RWPE2 (cell line): Measurements from ENCODE around the gene TAF10.

Source experiments
- ATAC-seq: fragments of 200-7000 bp; cut with Tn5 transposase; 3 replicates; pipeline ENCODE4 v1.9.1; 2021; ENCODE audit warnings: low read depth
- DNase-seq: peaks from one replicate; pipeline ENCODE4 v3.0.0-alpha.2; 2020; ENCODE audit warnings: low spot score
- H3K27ac ChIP-seq: fragments of 450-650 bp; 2 replicates; pipeline ENCODE4 v1.5.1; 2017; ENCODE audit warnings: mild to moderate bottlenecking; ENCODE audit not compliant: poor library complexity, severe bottlenecking
- H3K27me3 ChIP-seq: fragments of 250-450 bp; sonication (Bioruptor Pico); 2 replicates; pipeline ENCODE4 v1.5.1; 2021; ENCODE audit warnings: mild to moderate bottlenecking, moderate library complexity; ENCODE audit not compliant: insufficient read depth, poor library complexity, severe bottlenecking
- H3K36me3 ChIP-seq: fragments of 250-450 bp; sonication (Bioruptor Pico); 2 replicates; pipeline ENCODE4 v1.5.1; 2020; ENCODE audit warnings: low read depth, mild to moderate bottlenecking, moderate library complexity
- H3K4me1 ChIP-seq: fragments of 250-450 bp; sonication (Bioruptor Pico); 2 replicates; pipeline ENCODE4 v1.5.1; 2021; ENCODE audit warnings: mild to moderate bottlenecking, moderate library complexity; ENCODE audit not compliant: insufficient read depth, poor library complexity, severe bottlenecking
- H3K4me3 ChIP-seq: fragments of 250-450 bp; sonication (Bioruptor Pico); 2 replicates; pipeline ENCODE4 v1.5.1; 2021; ENCODE audit warnings: mild to moderate bottlenecking, moderate library complexity; ENCODE audit not compliant: severe bottlenecking
- H3K9me3 ChIP-seq: fragments of 250-450 bp; sonication (Bioruptor Pico); 2 replicates; pipeline ENCODE4 v1.5.1; 2021; ENCODE audit warnings: mild to moderate bottlenecking, moderate library complexity; ENCODE audit not compliant: severe bottlenecking
- CTCF ChIP-seq: fragments of 450-650 bp; IDR thresholded peaks from one replicate; pipeline ENCODE4 v1.5.1; 2017; ENCODE audit warnings: mild to moderate bottlenecking, moderate library complexity; ENCODE audit not compliant: poor library complexity, severe bottlenecking

The TAF10 gene

DNA sequence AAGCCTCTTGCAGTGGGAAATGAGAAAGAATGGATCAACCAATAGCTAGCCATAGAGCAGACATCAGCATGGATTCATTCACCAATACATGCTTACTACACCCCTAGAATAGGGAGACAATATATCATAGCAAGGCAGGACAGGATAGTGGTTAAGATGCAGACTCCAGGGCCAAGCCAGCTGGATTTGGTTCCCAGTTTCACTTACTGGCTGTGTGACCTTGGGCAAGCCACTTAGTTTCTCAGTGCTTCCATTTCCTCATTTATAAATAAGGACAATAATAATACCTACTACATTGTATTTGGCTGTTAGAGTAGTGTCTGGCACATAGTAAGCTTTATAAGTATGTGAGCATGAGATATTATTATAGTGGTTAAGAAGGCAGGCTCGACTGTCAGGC is 36.5 kb upstream of the TAF10 start:
- Histone ChIP-seq H3K9me3 (no peaks in the 10 kb centered on the region), H3K36me3 (no peaks in the 10 kb centered on the region), H3K4me1 (no peaks in the 10 kb centered on the region), H3K4me3 (no peak overlapping the region), H3K27me3 (peaks cover 5% of the 10 kb centered on the region), H3K27ac (no peak overlapping the region)
- DNase-seq: no peak
- TF ChIP-seq CTCF: no peak
- no peak for ATAC-seq

- H3K27ac ChIP-seq: no peak overlapping the region
- DNase-seq (no peak), ATAC-seq (no peak)
- no peak overlapping the region for H3K4me3 ChIP-seq
- H3K4me1 ChIP-seq: no peaks in the 10 kb centered on the region
- no peak for TF ChIP-seq CTCF
- H3K27me3 ChIP-seq: peaks cover 5% of the 10 kb centered on the region
- no peaks in the 10 kb centered on the region for H3K9me3 ChIP-seq
- H3K36me3 ChIP-seq: no peaks in the 10 kb centered on the region
These were observed 35.8 kb upstream of the TAF10 start for GRCh38 chr11:6647836-6648235.

DNA sequence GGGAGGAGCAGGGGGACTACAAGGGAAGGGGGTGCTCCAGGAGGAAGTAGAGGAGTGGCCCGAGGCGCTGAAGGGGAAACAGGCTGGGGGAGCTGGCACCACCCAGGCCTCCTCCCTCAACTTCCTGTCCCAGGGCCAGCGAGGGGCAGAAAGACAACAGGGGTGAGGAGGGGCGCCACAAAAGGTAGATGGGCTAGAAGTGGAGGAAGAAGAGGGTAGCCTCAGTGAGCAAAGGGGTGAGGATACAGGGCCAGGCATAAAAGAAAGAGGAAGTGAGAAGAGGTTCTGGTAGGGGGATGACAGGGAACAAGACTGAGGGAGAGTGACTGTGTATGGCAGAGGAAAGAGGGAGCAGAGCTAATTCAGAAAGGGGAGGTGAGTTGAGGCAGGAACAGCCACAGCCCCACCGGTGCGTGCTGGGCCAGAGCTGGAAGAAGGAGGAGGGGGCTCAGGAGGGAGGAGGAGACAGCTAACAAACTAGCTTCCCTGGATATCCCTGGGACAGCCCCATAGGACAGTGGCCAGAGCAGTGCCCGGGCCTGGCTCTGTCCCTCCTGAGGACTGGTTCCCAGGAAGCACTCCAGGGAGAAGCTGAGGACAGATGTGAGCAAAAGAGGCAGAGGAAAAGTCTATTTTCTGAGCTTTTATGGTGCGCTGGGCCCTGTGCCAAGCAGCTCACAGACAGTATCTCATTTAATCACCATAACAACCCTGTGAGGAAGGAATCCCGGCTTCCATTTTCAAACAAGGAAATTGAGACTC is 35.1 kb upstream of the TAF10 start:
- Histone ChIP-seq H3K9me3 (no peaks in the 10 kb centered on the region), H3K4me1 (no peaks in the 10 kb centered on the region), H3K36me3 (no peaks in the 10 kb centered on the region), H3K4me3 (no peak overlapping the region), H3K27me3 (peaks cover 5% of the 10 kb centered on the region), H3K27ac (no peak overlapping the region)
- no peak for ATAC-seq
- DNase-seq: no peak
- no peak for TF ChIP-seq CTCF

- no peak for TF ChIP-seq CTCF
- Histone ChIP-seq H3K27ac (no peak overlapping the region), H3K27me3 (peaks cover 5% of the 10 kb centered on the region), H3K36me3 (no peaks in the 10 kb centered on the region), H3K9me3 (no peaks in the 10 kb centered on the region), H3K4me3 (no peak overlapping the region), H3K4me1 (no peaks in the 10 kb centered on the region)
- DNase-seq (no peak), ATAC-seq (no peak)
These were observed 34.5 kb upstream of the TAF10 start for GRCh38 chr11:6646576-6646917.

DNA sequence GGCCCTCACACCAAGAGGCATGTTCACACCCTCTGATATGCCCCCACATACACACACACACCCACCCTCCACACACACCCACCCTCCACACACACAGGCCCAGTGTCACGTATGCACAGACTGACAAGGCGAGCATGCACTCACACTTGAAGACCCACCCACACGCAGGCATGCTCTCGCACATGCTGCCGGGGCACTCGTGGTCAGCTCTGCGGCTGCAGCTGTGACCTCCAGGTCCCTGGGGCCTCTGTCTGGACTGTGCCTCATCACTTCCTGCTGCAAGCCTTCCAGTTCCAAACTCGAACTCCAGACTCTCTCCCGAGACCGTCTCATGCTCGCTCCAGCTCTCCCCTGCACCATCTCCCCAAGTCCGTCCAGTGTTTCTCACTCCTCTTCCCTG is 34.1 kb upstream of the TAF10 start:
- no peaks in the 10 kb centered on the region for H3K4me1 ChIP-seq
- DNase-seq (peak; percentile 45), ATAC-seq (no peak)
- TF ChIP-seq CTCF: no peak
- H3K27ac ChIP-seq: no peak overlapping the region
- H3K9me3 ChIP-seq: no peaks in the 10 kb centered on the region
- H3K4me3 ChIP-seq: no peak overlapping the region
- H3K27me3 ChIP-seq: peaks cover 2% of the 10 kb centered on the region
- H3K36me3 ChIP-seq: no peaks in the 10 kb centered on the region
